K562 (cell line): ENCODE data around the gene AP1S3. TPM values are rescaled to one million over a fixed set of nuclear protein-coding genes. Genes with fewer than 3 reads are reported as not detected.

Source experiments
- ATAC-seq: fragments of 200-7000 bp; cut with Tn5 transposase; 3 replicates; pipeline ENCODE4 v1.9.1; 2020; ENCODE audit warnings: moderate library complexity
- BruUV-seq: library from RNA; stranded (reverse); fragments of 400-500 nt; replicated peaks from 2 replicates; lab custom pipeline; 2021; lab: Mats Ljungman, UMichigan
- CTCF ChIA-PET: fragments of 300-600 bp; formaldehyde crosslinking; extraction: SDS; loops from one replicate; lab custom pipeline; 2021; ENCODE audit warnings: low intra/inter-chr PET ratio; lab: Yijun Ruan, JAX
- POLR2A ChIA-PET: fragments of 300-600, 350-650 bp; sonication (Branson Sonifier 250); formaldehyde crosslinking; extraction: SDS; loops from one replicate; lab custom pipeline; 2021; ENCODE audit warnings: antibody characterized with exemption, inconsistent platforms; lab: Yijun Ruan, JAX
- DNase-seq, 4 experiments: peaks; one replicate each; pipeline versions ENCODE4 v3.0.0 to v3.0.0-alpha.2; 2011 to 2018; ENCODE audit warnings: low spot score in 3 of 4, mixed read lengths in 3 of 4; ENCODE audit errors: extremely low read depth in 1 of 4
- FAIRE-seq: peaks from 2 replicates; lab custom pipeline; 2011; peaks lifted over from hg19 to GRCh38; lab: Jason Lieb, UNC
- H2AFZ ChIP-seq: 2 replicates; pipeline ENCODE4 v1.6.0; 2011; ENCODE audit warnings: low read depth, low read length, control low read depth, inconsistent platforms
- H3K27ac ChIP-seq: fragments of 200-600 bp; 3 replicates; pipeline ENCODE4 v1.8.0; 2011; ENCODE audit warnings: low read depth, mild to moderate bottlenecking, control low read depth, inconsistent platforms, low read length, moderate library complexity, mixed read lengths; ENCODE audit errors: extremely low read depth
- H3K27me3 ChIP-seq, 2 experiments: fragments of 300-600 bp in 1 of 2; 2 replicates in 1 of 2; 3 replicates in 1 of 2; pipeline versions ENCODE4 v1.6.0 to v1.8.0; 2011; ENCODE audit warnings: inconsistent platforms in 2 of 2, low read length in 2 of 2, mild to moderate bottlenecking in 1 of 2, mixed read lengths in 1 of 2, moderate library complexity in 1 of 2; ENCODE audit not compliant: control insufficient read depth in 2 of 2, insufficient read depth in 2 of 2
- H3K36me3 ChIP-seq: fragments of 300-600 bp; 3 replicates; pipeline ENCODE4 v1.8.0; 2011; ENCODE audit warnings: mild to moderate bottlenecking, low read length, inconsistent platforms; ENCODE audit not compliant: control insufficient read depth, insufficient read depth
- H3K4me1 ChIP-seq, 2 experiments: fragments of 200-600 bp in 1 of 2; replicated peaks in 1 of 2; 2 replicates in 1 of 2; 3 replicates in 1 of 2; pipeline versions ENCODE4 v1.5.1 to v1.8.0; 2011; ENCODE audit warnings: inconsistent platforms in 2 of 2, low read length in 2 of 2, mild to moderate bottlenecking in 1 of 2, mixed read lengths in 1 of 2, moderate library complexity in 1 of 2; ENCODE audit not compliant: control insufficient read depth in 2 of 2, insufficient read depth in 2 of 2
- H3K4me2 ChIP-seq: 2 replicates; pipeline ENCODE4 v1.6.1; 2011; ENCODE audit warnings: low read length, control low read depth, inconsistent platforms, mixed read lengths; ENCODE audit not compliant: insufficient read depth
- H3K4me3 ChIP-seq: fragments of 200-600 bp; sonication (generic), shearing (Covaris generic); 2 replicates; pipeline ENCODE4 v1.5.1; 2016; ENCODE audit warnings: control low read depth, inconsistent platforms
- H3K79me2 ChIP-seq: fragments of 200-600 bp; 3 replicates; pipeline ENCODE4 v1.8.0; 2011; ENCODE audit warnings: low read length, inconsistent platforms; ENCODE audit not compliant: control insufficient read depth, insufficient read depth
- H3K9ac ChIP-seq, 2 experiments: 2 replicates each; pipeline versions ENCODE4 v1.6.0 to v1.6.1; 2011; ENCODE audit warnings: low read depth in 2 of 2, low read length in 2 of 2, control low read depth in 1 of 2, inconsistent platforms in 1 of 2, mild to moderate bottlenecking in 1 of 2, mixed read lengths in 1 of 2; ENCODE audit not compliant: insufficient read depth in 1 of 2
- H3K9me1 ChIP-seq: one replicate; pipeline ENCODE4 v1.6.0; 2011; ENCODE audit warnings: inconsistent platforms, mild to moderate bottlenecking, low read length, moderate library complexity; ENCODE audit not compliant: control insufficient read depth, insufficient read depth
- H3K9me3 ChIP-seq: replicated peaks from 2 replicates; pipeline ENCODE4 v1.5.1; 2011; ENCODE audit warnings: low read depth, low read length, inconsistent platforms; ENCODE audit not compliant: control insufficient read depth, insufficient read depth
- H4K20me1 ChIP-seq: replicated peaks from 2 replicates; pipeline ENCODE4 v1.6.1; 2011; ENCODE audit warnings: low read length, inconsistent platforms, mixed read lengths; ENCODE audit not compliant: control insufficient read depth, insufficient read depth
- CBX8 ChIP-seq: fragments of 200-600 bp; sonication (generic); IDR thresholded peaks from 2 replicates; pipeline ENCODE4 v1.6.1; 2012; ENCODE audit warnings: borderline replicate concordance, mixed run types, low read depth, mild to moderate bottlenecking, moderate library complexity, mixed read lengths, low read length, control low read depth, inconsistent platforms; ENCODE audit not compliant: poor library complexity, severe bottlenecking; ENCODE audit errors: extremely low read depth
- FOXJ3 ChIP-seq: sonication (generic); formaldehyde crosslinking; IDR thresholded peaks from 2 replicates; pipeline ENCODE4 v1.4.0; 2020; ENCODE audit warnings: mild to moderate bottlenecking, missing genetic modification reagents
- FUS ChIP-seq: fragments of 200-400 bp; formaldehyde crosslinking; optimal IDR thresholded peaks from 2 replicates; pipeline ENCODE3; 2017; ENCODE audit warnings: low read depth, low read length
- KLF16 ChIP-seq: IDR thresholded peaks from 2 replicates; pipeline ENCODE4 v1.6.1; 2016; ENCODE audit warnings: antibody characterized with exemption
- KLF6 ChIP-seq: fragments of 250-450 bp; sonication (Bioruptor Pico); IDR thresholded peaks from 2 replicates; pipeline ENCODE4 v1.4.0; 2020; ENCODE audit warnings: mild to moderate bottlenecking, moderate library complexity, borderline replicate concordance
- NCOA2 ChIP-seq, 2 experiments: fragments of 450-650 bp; IDR thresholded peaks; 2 replicates each; pipeline ENCODE4 v1.6.1; 2018; ENCODE audit warnings: mild to moderate bottlenecking in 2 of 2, moderate library complexity in 1 of 2; ENCODE audit not compliant: partially characterized antibody in 2 of 2
- ZNF239 ChIP-seq: fragments of 250-450 bp; sonication (Bioruptor Pico); IDR thresholded peaks from 2 replicates; pipeline ENCODE4 v1.4.0; 2020; ENCODE audit warnings: mild to moderate bottlenecking
- ZNF41 ChIP-seq: fragments of 250-450 bp; sonication (Bioruptor Pico); conservative IDR thresholded peaks from 2 replicates; pipeline ENCODE4 v1.4.0; 2020; ENCODE audit warnings: mild to moderate bottlenecking
- WGBS: fragments of 100-300 bp; shearing (Covaris generic); methylation state at CpG from one replicate; pipeline ENCODE4 v1.1.6; 2016; ENCODE audit warnings: low coverage, mixed read lengths; ENCODE audit not compliant: insufficient coverage; ENCODE audit errors: missing lambda C conversion rate; 5-methylcytosine and 5-hydroxymethylcytosine counted together
- in situ Hi-C: fragments of 300-500 bp; cut with MboI; formaldehyde crosslinking; loops from 4 replicates; pipeline ENCODE4 v1.15.0; 2018; ENCODE audit warnings: inconsistent platforms, mixed read lengths
- intact Hi-C: fragments of 100-400 bp; cut with micrococcal nuclease; formaldehyde crosslinking; loops from 2 replicates; pipeline ENCODE4 v1.14.2; 2022
- polyA plus RNA-seq, 8 experiments: library from polyadenylated mRNA; depleted of rRNA in 4 of 8; stranded (reverse) in 5 of 8; unstranded in 3 of 8; fragments of >200 nt; fragmentation: Nextera tagmentation in 2 of 8; fragmentation: Illumina TruSeq in 1 of 8; extraction: Ambion mirVana in 2 of 8; extraction: Trizol in 1 of 8; gene quantifications; 2 replicates each; pipeline versions ENCODE4 v1.2.1 to v1.2.3, GENCODE V29; 2011 to 2014; ENCODE audit warnings: inconsistent platforms in 1 of 8, missing spikeins in 1 of 8
- total RNA-seq, 7 experiments: library from RNA; depleted of rRNA in 6 of 7; stranded (reverse); fragments of >200 nt in 6 of 7; fragmentation: Illumina TruSeq in 2 of 7; extraction: Trizol in 2 of 7; gene quantifications; 2 replicates each; pipeline versions ENCODE4 v1.2.1 to v1.2.3, GENCODE V29; 2011 to 2021; ENCODE audit warnings: low replicate concordance in 1 of 7

Gene AP1S3
- total and polyA plus RNA-seq, 9 of the 15 experiments (the other 6 are each of a cell fraction or from before 2014, with no cell fraction given): 0.50 to 3.8 (median 2.1) TPM

DNA sequence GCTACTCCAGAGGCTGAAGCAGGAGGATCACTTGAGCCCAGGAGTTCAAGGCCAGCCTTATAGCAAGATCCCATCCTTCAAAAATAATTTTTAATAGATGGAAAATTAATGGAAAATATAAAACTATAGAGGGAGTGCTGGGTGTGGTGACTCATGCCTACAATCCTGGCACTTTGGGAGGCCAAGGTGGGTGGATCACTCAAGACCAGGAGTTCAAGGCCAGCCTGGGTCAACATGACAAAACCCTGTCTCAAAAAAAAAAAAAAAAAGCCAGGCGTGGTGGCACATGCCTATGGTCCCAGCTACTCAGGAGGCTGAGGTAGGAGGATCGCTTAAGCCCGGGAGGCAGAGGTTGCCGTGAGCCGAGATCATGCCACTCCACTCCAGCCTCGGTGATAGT, 48.0 kb downstream of the AP1S3 start:
- no TSS peak for BruUV-seq
- ChIA-PET CTCF (no interaction called here), POLR2A (no interaction called here)
- H3K36me3 ChIP-seq: no peaks in the 10 kb centered on the region
- no peaks in the 10 kb centered on the region for H3K27me3 ChIP-seq
- TF ChIP-seq ZNF239 (CRISPR knock-in tag) (no peak), KLF16 (no peak), FOXJ3 (CRISPR knock-in tag) (no peak), ZNF41 (no peak), CBX8 (no peak), FUS (no peak)
- no peaks in the 10 kb centered on the region for H3K79me2 ChIP-seq
- DNase-seq (no peak), ATAC-seq (no peak), FAIRE-seq (no peak)
- H3K9me1 ChIP-seq: no peaks in the 10 kb centered on the region
- H2AFZ ChIP-seq: no peak overlapping the region
- H3K4me2 ChIP-seq: no peak overlapping the region
- no CpG with 5 or more reads among the region's 6 CpGs for WGBS
- intact Hi-C loops: no loop called here
- in situ Hi-C loops: no loop called here
- H3K9me3 ChIP-seq: no peaks in the 10 kb centered on the region
- no peaks in the 10 kb centered on the region for H4K20me1 ChIP-seq
- no peak overlapping the region for H3K27ac ChIP-seq
- no peaks in the 10 kb centered on the region for H3K4me1 ChIP-seq
- no peak overlapping the region for H3K9ac ChIP-seq
- no peak overlapping the region for H3K4me3 ChIP-seq

DNA sequence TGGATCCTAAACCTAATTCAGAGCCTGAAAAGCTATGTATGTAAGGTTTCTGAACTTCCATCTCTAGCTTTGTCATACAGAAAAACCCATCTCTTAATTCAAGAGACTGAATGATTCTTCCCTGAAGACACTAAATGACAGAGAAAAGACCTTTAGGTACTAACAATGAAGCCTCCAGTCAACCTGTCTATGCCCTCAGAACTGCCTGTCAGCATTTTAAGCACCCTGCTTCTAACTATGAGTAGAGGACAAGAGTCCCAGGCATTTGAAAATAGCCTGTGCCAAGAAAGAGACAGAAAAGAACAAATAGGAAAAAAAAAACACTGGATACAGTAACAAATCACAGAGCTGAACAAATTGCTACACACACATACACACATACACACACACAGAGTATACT, 48.6 kb downstream of the AP1S3 start:
- Histone ChIP-seq H3K4me1 (no peaks in the 10 kb centered on the region; a peak in 1 of 5 replicates), H3K27ac (no peak overlapping the region), H3K4me2 (no peak overlapping the region), H4K20me1 (no peaks in the 10 kb centered on the region), H3K9ac (no peak overlapping the region), H3K36me3 (no peaks in the 10 kb centered on the region), H3K4me3 (no peak overlapping the region), H2AFZ (no peak overlapping the region), H3K79me2 (no peaks in the 10 kb centered on the region), H3K9me1 (no peaks in the 10 kb centered on the region), H3K27me3 (peaks cover 0 to 5% of the 10 kb centered on the region in 2 experiments; a peak in 1 of 5 replicates), H3K9me3 (no peaks in the 10 kb centered on the region)
- intact Hi-C loops (no loop called here), in situ Hi-C loops (no loop called here)
- no peak for ATAC-seq
- ChIA-PET CTCF (no interaction called here), POLR2A (interaction anchor here (0.7 kb wide), 1 partner anchor 11 kb away, joined by 3 read pairs; no protein-coding TSS in a partner anchor)
- no peak for DNase-seq
- no peak for FAIRE-seq
- no TSS peak for BruUV-seq
- TF ChIP-seq KLF6 (no peak), NCOA2 (IDR thresholded peaks at IDR 0.05; ENCODE audit: partially characterized antibody in 2 of 2) (no peak)
